NCI-H1092 (cell line): Measurements from ENCODE around the gene C11orf91.
A peak's percentile ranks its signal among the peaks of the same experiment; 100 is the strongest.
"Not testable (repeated sequence)": the region's sequence is repeated elsewhere in the genome, so short reads cannot be mapped to it uniquely, and the experiment has no call there.

Experiments
- DNase-seq: peaks from one replicate; lab custom pipeline; 2025; lab: John Stamatoyannopoulos, UW

Gene C11orf91

DNA sequence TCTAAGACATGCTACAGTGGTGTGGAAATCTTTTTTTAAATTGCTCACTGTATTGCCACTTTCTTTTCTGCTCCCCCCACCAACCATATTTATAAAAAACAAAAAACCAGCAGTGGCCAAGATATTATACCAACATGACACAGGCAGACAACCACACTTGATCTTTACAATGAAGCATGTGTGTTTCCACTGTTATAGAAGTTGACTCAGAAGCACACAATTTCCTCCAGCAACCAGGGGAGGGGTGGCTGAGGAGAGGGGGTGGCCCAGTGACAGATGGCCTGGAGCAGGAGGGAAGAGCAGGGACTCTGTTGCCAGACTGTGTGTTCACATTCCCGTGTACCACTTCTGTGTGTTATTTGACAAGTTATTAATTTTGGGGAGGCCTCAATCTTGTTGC, 20.8 kb upstream of the C11orf91 start:
- no peak for DNase-seq

DNA sequence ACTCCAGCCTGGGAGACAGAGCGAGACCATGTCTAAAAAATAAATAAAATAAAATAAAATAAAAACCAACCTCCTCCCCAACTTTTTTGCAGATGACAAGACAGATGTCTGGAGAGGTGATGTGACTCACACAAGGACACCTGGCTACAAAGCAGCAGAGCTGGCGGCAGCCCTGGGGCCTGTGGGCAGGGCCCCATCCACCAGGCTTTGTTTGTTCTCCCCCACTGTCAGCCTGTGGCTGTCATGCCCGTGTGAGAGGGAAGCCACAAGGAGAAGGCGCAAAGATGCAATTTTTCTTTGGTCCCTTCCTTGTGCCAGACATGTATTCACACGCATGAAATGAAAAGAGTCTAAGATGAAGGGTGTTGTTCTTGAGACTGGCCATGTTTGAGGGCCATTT, 19.0 kb upstream of the C11orf91 start:
- no peak for DNase-seq

DNA sequence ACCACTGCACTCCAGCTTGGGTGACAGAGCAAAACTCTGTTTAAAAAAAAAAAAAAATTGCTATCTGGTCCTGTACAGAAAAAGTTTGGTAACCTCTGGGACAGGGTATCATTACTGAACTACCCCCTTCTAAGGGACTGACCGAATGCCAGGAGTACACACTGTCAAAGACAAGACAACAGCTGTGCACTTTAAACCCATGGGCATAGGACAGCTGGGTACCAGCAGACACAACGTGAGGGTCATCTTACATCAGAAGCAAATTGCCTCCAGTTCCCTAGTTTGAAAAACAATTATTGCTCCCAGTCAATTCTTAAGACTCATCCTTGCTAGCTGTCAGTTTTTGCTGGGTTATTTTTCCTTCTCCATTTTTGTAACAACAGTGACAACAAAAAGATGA, 17.8 kb upstream of the C11orf91 start:
- DNase-seq: no peak

DNA sequence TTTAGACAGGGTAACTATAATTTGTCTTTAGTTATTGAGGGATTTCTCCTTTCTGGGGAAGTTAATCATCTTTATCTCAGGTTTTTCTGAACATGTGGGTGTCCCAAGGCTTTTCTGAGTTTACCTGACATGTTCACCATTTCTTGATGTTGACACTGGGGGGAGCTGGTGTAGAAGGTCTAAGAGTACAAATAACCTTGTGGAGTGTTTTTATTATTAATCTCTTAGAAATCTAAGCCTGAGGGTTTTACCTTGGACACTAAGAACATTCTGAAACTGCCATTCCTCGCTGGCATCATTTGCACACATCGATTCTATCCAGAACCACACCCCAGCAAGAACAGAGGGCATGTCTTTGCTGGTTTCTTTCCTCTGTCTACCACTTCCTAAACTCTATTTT, 15.6 kb upstream of the C11orf91 start:
- DNase-seq: no peak

DNA sequence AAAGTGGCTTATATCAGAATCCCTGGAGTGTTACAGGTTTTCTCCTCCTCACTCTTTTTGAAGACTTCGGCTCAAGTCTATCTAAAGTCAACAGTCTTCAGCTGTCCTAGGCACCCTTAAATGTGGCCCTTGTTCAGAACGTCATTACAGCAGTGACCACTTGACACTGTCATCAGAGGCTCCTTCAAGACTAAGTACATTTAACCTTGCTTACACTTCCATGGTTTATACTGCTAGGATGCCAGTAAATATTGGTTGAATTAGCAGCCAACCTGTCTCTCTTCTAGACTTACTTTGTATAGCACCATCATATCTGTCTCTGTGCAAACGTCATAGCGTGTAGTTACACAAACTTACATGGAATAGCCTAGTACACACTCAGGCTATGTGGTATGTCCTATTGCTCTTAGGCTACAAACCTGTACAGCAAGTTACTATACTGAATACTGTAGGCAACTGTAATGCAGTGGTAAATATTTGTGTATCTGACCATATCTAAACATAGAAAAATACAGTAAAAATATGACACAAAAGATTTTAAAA, 13.3 kb upstream of the C11orf91 start:
- no peak for DNase-seq

DNA sequence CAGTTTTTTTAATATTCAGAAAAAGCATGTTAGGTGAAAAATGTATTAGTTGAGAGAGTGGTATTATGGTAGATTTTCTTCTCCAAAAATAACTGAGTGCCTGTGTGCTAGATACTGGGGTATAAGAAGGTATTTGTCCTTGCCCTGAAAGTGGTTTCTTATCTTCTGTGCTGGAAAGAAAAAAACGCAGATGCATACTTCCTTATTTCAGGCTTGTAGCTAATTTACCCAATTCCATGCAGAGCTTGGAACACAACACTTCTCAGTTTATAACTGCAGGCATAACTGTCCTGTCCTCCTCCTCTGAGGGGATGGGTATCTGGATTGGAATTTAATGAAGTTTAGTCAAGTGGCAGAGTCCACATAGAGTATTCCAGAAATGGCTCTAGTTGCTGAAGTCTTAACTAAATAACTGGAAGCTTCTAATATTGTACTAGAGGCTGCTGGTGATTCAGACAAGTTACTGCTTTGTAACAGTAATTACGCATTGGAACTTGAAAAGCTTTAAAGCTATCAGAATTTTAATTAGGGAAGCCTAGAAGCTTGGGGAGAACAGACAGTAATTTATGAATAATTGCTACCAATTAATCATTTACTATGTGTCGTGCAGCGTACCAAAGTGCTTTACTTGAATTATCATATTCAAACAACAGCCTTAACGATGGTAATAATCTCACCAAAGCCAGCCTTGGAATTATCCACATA, 12.7 kb upstream of the C11orf91 start:
- DNase-seq: no peak

DNA sequence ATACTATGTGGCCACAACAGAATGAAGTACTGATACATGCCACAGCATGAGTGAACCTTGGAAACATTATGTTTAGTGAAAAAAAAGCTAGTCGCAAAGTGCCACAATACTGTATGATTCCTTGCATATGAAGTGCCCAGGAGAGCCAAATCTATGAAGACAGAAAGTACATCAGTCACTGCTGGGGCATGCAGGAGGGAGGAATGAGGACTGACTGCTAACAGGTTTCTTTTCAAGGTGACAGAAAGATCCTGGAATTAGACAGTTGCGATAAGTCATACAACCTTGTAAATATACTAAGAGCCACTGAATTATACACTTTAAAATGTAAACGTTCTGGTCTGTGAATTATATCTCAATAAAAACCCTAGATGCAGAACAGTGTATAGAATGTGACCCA, 11.8 kb upstream of the C11orf91 start:
- DNase-seq: no peak

DNA sequence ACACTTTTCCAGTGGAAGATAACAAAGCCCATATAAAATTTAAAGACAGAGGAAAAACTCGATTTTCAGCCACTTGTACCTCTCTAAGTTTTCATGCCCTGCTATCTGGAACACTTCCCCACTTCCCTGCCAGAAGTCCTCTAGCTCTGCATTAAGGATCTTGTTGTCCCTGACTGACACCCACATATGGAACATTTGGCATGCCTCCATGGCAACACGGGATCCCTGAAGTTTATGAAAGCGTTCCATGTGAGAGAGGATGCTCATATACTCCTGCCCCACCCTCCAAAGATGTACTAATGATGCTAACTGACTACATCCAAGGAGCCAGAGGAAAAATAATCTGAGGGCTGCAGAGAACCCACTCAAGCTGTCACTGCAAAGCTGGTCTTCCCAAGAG, 8.8 kb upstream of the C11orf91 start:
- no peak for DNase-seq

DNA sequence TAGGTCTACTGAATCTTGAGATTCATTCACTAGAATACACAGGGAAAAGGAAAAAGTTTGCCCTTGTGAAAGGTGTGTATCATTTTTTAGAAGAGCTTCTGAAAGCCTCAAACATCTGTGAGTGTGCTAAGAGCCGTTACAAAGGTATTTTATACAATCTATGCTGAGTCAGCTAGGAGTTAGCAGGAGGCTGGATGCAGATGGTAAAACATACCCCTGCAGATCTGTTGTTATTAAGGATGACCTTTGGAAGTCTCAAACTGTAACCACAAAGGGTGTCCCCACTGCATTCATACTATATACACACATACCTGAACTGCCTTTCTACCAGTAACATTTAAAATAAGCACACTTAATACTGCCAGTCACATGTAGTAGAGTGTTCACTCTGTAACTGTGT, 8.4 kb upstream of the C11orf91 start:
- no peak for DNase-seq

DNA sequence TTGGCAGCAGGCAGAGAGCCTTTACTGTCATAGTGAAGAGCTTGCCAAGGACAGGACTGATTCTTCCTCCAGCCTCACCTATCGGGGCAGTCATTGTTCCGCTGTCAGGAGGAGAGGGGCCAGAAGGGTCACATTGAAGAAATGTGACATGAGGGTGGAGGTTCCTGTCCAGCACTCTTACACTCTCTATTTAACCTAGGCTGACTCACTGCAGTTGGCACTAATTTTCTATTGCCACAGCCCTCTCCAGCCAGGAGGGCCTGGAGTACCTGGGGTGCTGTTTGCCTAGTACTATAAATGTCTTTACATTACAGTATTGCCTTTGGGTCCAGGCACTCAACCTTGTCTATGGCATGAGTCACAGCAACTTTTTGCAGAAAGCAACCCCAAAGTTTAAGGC, 7.2 kb upstream of the C11orf91 start:
- not testable (repeated sequence) for DNase-seq

DNA sequence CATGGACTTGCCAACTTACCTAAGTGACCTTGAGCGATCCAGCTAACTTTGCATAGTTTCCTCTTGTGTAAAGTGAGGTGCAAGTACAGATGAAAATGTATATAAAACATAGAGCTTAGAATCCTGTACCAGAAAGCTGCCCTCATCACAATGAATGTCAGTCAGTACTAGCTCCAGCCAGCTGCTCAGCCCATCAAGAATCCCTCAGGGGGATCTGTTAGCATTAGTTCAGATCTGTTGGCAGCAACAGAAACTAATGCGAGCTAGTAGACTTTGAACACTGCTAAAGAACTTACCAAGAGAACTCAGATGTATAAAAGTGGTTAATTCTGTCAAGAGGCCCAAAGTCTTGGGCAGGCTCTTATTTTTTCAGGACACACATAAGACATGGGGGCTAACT, 6.3 kb upstream of the C11orf91 start:
- no peak for DNase-seq

DNA sequence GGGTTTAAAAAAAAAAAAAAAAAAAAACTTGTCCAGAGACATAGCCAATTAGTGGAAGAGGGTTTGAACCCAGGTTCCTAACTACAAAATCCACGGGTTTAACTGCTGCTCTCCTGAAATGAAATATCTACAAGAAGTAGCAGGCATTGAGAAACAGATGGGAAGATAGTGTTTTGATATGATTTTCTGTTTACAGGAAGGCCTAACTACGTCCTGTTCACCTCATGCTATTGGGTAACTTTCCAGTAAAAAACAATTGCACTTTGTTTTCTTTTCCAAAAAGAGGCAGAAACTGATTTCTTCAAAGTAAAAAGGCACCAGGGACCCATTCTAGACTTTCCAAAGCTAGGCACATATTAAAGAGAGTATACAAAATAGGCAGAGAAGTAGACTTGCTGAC, 5.9 kb upstream of the C11orf91 start:
- DNase-seq: no peak

DNA sequence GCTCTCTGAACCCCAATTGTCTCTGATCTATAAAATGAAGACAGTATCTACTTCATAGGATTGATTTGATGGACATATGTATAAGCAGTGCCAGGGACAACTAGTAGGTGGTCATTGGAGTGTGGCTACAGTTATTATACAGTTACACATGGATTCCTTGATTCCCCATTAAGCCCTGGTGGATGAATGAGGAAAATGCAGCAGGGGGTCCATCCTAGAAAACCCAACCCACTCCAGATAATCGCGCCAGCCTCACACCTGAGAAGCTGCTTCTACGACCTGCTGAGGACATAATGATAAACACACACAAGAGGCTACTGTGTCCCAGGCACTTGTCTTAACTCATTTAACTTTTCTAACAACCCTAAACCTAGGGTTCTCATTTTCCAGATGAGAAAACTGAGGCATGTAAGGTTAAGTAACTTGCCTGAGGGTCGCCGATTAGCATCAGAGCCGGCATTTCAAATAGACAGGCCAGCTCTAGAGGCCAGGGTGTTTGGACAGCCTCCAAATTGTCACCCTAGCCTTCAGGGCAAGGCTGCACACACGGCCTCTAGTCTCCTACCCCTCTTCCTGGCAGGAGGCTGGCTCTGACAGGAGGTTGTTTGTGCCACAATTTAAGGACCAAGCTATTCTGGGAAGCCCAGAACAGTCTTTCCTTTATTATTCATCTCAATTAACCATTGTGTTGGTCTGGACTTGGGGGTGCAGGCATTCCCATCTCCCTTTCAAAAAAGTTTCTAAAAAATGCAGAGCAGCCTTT, 3.8 kb upstream of the C11orf91 start:
- no peak for DNase-seq

DNA sequence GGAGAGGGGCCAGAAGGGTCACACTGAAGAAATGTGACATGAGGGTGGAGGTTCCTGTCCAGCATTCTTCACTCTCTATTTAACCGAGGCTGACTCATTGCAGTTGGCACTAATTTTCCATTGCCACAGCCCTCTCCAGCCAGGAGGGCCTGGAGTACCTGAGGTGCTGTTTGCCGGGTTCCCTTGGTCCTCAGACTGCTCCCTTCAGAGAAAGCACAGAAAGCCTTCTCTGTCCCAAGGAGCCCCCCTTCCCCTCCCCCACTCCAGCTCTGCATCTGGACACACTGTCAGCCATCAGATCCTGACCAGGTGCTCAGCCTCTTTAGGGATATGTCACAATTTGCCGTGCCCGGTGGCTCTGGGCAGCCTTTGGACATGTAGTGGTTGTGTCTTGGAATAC, 3.2 kb upstream of the C11orf91 start:
- DNase-seq: no peak

DNA sequence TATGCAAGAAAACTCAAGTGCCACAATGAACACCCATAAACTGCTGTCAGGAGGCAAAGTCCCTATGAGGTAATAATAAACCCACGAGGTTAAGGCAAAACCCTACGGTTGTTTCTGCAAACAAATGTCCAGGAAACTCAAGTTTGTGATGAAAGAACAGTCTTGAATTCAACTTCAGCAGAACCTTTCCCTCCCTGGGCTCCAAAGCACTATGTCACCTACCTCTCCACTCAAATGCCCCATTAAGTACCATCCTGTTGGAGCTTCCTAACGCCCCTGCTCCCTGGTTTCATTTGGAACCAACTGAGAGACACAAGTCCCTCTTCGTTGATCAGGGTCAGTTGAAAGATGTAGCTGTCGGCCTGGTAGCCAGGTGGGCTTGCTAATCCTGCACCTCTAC, 2.6 kb upstream of the C11orf91 start:
- no peak for DNase-seq

DNA sequence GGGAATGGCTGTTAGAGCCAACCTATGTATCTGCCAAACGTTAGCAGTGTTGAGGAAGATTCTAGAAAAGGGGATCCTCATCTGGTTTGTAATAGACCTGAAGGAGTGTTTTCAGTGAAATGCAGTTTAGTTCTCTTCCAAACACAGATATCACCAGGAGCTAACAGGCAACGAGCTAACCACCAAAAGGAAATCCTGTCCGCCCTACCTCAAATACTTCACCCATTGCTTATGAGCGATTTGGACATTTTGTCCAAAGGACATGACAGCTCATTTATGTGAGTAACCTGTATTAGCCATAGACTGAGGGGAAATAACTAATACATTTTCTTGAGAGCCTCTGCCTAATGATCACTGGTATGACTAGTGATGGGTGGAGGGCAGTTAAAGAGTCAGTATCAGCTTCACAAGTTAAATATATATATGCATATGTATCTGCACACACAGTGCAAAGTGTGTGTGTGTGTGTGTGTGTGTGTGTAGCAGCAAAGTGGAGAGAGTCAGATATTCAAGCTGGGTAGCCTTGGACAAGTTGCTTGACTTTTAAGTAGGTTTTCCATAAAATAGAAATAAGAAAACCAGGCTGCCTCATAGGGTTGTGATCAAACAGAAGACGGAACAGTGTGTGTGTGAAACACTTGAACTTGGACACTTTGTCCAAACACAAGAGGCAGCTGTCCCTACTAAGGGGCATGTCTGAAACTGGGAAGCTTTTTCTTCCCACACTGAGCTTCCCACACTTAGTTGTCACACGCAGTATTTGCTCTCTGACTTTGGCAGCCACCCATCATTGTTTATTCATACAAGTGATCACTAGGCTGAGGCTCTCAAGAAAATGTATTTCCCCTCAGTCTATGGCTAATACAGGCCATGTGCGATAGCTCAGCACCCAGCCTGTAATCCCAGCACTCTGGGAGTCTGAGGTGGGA, 940 bp upstream of the C11orf91 start:
- peak; percentile 14 for DNase-seq

DNA sequence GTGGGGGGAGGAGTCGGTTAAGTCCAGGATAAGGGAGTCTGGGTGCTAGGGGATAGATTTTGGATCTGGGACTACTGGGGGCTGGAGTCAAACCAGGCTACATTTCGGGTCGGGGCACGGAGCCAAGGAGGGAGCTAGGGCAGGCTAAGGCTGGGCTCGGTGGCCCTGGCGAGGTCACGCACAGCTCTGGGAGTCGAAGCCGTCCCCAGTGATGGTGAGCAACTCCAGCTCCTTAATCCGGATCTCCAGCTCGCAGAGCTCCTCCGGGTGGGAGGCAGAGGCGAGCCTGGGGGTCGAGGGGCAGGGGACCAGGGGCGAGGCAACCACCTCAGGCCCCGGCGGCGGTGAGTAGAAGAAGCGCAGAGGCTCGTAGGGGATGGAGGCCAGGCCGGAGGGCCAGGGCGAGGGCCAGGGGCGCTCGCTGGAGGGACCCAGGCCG, 544 bp downstream of the C11orf91 start:
- no peak for DNase-seq

DNA sequence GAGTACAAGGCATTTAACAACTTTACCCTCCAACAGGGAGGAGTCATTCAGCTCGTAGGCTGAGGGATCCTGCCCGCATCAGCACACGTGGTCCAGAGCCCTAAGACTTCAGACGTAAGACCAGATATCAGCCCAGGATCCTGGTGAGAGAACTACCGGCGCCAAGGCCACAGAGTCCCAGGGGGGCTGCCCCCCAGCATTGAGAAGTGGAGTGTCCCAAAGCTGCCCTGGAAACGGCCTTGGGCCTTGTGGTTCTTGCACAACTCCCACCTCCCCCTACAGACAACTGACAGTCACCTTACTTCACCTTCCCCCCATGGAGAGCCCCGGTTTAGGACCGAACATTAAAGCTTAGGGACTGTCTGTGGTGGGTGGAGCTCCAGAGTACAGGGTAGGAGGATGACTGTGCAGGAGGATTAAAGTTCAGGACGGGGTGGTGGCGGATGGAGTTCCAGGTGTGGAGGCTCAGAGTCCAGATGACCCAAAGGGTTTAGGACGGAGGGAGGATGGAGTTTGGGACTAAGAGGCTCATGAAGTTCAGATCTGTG, 1.0 kb downstream of the C11orf91 start:
- DNase-seq: no peak

DNA sequence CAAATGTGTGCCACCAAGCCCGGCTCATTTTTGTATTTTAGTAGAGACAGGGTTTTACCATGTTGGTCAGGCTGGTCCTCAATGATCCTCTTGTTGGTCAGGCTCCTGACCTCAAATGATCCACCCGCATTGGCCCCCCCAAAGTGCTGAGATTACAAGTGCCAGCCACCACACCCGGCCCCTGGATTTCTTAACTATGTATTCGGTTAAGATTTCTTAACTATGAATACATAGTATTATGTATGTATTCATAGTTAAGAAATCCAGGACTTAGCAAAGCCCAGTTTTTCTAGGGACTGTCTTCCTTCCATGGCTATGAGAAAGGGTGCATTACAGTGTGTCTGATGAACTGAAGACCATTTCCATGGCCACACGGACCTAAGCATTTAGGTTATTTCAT, 1.7 kb downstream of the C11orf91 start:
- no peak for DNase-seq

DNA sequence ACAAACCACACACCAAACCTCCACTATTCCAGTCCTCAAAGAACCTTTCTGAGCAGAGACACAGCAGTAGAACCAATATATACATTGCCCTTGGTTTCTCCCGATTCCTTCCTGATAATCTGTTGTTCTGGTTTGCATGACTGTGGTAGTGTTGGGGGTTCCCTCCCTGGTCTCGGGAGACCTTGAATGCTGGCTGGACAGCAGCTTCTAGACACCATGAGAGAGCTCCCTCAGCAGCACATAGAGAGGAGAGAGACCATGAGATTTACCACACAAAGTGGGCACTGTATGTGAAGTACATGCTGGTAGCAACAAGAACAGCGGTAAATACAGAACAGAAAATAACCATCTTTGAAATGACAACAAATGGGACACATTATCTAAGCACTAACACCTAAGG, 2.6 kb downstream of the C11orf91 start:
- DNase-seq: no peak

DNA sequence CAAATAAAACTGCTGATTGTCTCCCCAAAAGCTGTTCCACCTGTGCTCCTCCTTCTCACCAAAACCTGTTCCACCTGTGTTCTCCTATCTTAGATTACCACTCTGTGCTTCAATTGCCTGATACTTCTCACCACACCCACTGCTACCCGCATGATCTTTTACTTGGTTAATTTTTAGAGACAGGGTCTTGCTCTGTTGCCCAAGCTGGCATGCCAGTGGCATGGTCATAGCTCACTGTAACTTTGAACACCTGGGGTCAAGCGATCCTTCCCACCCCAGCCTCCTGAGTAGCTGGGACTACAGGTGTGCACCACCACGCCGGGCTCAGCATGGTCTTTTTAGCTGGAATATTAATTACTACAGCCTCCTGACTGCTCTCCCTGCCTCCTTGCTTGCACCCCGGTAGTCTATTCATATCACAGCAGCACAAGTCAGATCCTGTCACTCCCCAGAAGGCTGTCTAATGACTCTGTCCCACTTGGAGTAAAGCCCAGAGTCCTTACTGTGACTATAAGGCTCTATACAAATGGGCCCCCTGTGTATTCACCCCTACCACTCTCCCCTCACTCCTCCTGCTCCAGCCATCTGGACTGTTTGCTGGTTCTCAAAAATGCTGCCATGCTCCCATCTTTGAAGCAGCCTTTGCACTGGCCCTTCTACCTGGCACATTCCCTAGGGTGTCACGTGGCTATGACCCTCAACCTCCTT, 3.5 kb downstream of the C11orf91 start:
- peak; percentile 49 for DNase-seq
